Activated CD8-positive, alpha-beta memory T cell treated with anti-CD3 and anti-CD28 coated beads, Interleukin-2, amount 50 U/mL, for 1 hour (primary cell): ENCODE measurements around the gene PPY.
"Not testable (repeated sequence)": the region's sequence is repeated elsewhere in the genome, so short reads cannot be mapped to it uniquely, and the experiment has no call there.

Experiments
- DNase-seq: peaks from one replicate; pipeline ENCODE4 v3.0.0-alpha.2; 2020; ENCODE audit errors: extremely low read depth

PPY gene

DNA sequence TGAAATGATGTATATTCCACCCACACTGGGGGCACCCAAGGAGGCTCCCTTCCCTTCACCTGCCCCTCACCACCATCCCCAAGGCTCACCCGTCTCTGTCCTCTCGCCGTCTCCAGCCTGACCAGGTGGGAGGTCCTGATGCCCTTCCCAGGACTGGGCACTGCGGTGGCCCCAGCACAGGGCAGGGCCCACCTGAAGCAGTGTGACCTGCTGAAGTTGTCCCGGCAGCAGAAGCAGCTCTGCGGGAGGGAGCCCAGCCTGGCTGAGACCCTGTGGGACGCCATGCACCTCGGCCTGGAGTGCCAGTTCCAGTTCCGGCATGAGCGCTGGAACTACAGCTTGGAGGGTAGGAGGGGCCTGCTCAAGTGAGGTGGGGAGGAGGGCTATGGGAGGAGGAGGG, 9.9 kb downstream of the PPY start:
- DNase-seq = no peak

DNA sequence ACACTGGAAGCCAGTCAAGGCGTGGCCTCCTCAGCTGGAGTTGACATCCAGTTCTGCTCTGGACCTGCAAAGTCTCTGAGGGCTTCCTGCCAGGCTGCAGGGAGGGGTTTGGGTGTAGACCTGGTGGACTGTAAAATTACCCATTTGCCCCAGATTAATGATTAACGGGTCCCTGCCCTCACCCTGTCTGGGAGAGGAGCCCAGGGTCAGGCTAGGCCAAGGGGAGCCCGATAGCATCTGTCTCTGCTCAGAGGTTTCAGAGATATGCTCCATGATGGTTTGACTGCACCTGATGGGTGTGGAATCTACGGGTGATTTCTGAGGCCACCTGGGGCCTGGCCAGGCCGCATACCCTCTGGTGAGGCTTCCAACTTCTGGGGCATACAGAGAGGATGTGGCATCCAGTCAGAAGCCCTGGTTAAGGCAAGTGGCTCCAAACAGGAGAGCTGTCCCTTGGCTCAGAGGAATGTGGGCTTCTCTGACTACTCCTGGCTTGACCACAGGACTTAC, 11.2 kb downstream of the PPY start:
- DNase-seq = no peak

DNA sequence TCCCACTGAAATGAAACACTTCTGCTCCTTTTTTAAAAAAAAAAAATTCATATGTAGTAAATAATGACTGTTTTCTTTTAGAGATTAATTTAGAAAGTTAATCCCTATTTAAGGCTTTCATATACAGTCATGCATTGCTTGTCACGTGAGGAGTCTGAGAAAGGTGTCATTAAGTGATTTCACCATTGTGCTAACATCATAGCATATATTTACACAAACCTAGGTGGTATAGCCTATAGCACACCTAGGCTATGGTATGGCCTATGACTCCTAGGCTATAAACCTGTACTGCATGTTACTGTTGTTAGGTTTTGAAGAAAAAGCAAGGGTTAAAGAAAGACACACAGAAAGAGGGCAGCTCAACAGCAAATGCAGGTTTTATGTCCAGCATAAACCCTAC, 13.7 kb downstream of the PPY start:
- DNase-seq = no peak

DNA sequence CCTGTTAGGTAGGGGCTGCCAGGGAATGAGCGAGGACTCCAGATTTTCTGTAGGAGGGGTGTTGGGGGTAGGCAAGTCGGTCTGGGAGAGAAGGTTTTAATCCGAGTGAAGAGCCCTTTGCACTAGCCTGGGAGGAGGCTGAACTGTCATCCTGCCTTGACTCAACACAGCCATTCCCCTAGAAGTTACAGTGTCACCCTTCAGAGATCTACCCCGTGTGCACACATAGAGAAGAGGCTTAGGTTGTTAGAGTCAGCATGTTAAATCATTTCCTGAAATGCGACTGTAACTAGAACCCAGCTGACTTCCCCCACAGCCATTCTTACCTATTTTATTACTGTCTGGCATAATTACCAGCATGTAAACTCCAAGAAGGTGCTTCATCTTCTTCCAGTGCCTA, 14.3 kb downstream of the PPY start:
- DNase-seq = not testable (repeated sequence)

DNA sequence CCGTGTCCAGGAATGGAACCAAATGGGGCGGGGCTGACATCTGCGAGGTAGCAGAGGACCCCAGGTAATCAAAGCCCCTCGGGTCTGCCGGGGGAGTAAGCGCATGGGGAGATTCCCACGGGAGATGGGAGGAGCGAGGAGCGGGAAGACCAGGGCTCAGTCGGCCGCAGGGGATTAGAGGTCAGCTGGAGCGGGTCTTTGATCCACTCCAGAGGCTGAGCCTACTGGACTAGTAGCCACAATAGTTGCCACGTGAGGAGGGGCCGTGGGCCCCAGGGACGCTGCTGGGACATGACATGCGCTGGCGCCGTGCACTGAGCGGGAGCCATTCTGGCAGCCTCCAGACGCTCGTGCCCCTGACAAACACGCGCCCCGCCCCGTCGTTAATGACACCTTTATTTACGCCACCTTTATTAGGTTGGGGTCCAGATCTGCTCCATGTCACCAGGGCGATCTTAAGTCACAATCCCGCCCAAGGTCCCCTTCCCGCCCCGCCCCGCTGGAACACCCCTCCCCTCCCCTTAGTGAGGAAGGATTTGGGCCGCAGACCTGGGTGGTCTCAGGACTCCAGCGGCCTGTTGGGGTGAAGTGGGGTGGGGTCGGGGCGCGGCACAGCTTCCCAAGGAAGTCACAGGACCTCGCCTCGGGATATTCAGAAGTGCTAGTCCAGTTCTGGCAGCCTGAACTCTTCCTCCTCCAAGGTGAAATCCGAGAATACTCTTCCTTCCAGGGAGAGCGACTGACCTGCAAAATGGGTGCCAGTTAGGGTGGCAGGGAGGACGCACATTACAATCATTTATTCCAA, 15.0 kb downstream of the PPY start:
- no peak for DNase-seq

DNA sequence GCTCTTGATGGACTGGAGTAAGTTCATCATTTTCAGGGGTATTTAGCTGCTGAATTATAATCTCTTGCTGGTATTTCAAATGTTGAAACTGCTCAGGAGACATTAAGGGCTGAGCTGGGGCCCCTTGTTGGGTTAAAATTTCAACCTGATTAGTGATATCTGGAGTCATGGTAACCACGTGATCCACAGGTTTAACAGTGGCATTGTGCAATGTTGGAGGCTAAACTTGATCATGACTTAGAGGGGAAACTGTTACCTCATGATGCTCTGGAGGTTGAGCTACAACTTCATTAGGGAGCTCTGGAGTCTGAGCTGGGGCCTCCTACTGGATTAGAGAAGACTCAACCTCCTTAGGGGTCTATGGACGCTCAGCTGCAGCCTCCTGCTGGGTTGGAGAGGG, 17.7 kb downstream of the PPY start:
- no peak for DNase-seq

DNA sequence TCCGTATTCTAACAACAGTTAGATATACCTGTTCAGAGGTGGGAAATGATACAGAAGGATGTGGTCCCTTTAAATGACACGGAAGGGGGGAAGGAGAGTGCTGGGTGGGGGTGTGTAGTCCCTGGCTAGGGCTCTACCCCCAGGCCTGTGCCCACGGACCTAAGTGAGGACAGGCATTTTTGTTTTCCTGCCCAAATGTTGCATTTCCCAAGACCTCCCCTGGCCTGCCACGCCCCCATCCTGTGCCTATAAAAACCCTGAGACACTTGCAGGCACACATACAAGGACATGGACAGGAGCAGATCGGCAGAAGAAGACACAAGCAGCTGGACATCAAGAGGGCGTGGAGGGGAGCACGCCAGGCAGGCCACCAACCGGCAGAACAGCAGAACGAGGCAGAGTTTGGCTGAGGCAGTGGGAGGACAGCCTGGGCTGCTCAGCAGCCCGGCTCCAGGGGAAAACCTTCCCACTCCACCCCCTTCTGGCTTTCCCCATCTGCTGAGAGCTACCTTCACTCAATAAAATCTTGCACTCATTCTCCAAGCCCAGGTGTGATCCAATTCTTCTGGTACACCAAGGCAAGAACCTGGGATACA, 21.7 kb downstream of the PPY start:
- no peak for DNase-seq

DNA sequence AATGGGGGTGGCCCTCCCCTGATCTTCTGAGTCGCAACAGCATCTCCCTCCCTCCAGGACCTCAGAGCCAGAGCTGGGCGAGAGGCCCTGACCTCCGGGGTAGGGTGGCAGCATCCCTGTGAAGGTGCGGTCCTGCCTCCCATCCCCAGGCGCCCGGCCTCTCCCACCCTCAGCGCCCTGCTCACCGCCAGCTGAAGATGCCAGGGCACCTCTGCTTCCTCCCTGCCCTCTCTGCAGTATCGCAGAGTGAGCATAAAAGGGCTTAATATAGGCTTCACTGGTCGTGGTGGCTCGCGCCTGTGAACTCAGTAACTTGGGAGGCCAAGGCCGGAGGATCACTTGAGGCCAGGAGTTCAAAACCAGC, 24.3 kb downstream of the PPY start:
- no peak for DNase-seq

DNA sequence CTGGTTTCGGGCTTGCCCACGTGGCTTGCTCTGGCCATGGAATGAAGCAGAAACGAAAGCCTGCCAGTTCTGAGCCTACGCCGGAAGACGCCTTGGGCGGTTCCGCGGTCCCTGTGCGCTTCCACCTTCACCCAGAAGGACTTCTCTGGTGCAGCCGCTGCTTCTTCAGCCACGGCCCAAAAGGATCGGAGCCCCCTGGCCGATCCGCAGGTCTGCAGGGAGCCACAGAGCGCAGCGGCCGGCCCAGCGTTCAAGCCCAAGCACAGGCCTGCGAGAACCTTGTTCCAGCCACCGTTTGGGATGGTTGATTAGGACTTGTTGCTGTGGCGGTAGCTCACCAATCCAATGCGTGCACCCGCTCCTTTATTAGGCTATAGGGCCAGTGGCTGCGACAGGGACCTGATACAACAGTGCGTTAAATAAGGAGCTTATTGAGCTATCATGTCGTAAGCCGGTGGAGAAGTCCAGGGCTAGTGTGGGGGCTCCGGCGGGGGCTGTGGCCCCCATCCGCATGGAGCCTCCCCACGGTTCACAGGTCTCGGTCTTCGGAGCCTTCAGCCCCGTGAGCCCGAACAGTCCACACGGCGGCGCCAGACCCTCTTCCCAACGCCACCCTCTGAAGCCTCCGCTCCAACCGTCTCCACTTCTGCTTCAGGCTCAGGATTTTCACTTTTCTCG, 24.8 kb downstream of the PPY start:
- DNase-seq = no peak

DNA sequence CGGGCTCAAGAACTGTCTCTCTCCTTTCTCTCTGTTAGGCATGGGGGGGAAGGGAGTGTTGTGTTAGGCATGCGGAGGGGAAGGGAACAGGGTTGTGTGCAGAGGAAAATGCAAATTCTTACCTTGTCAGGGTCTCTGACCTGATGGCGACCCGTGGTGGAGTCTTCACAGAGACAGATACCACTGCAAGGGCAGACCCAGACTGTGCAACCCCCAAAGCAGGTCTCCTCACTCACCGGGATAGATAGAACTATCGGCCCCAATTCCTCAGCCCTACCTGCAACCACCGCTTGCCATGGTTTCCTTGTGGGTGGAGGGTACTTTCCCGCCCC, 25.3 kb downstream of the PPY start:
- no peak for DNase-seq

DNA sequence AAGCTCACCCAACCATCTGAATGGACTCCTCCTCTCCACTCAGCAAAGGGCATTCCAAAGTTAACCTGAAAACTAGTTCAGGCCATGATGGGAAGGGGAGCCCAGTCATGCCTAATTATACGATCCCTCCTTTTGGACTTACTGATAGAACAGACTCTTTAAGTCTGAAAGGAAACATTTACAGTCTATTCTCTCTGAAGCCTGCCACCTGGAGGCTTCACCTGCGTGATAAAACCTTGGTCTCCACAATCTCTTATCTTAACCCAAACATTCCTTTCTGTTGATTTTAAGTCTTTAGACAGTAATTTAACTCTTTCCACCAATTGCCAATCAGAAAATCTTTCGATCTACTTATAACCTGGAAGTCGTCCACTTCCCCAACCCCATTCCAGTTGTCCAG, 25.9 kb downstream of the PPY start:
- no peak for DNase-seq

DNA sequence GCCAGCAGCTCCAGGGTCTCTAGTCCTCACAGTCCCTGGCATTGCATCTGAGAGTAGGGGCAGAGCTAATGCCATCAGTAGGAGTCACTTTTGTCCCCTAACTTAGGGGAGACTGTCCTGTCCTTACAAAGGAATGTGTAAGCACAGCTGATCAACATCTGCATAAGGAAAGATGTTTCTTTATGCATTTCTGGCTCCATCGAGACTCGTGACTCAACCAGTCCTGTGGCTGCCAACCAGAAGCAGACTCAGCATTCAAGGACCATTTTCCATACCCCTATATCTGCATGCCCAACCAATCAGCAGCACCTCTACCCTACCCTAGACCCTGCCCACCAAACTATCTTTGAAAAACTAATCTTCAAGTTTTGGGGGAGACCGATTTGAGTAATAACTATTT, 26.7 kb downstream of the PPY start:
- DNase-seq = no peak

DNA sequence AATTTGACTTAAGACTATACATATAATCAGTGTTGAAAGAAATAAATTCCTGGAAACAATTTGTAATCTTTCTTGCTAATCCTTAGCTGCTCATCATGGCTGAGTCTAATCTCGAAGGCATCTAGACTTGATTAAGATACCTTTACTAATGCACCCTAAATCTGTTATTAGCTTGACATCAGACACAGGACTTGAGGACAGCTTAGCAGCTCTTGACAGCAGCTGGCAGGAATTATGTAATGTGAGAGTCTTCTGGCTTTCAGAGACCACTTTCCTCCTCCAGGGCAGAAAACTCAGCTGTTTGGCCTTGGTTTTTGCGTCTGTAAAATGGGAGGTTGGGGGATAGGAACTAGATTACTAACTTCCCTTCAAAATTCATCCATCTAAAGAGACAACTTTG, 27.8 kb downstream of the PPY start:
- DNase-seq = no peak

DNA sequence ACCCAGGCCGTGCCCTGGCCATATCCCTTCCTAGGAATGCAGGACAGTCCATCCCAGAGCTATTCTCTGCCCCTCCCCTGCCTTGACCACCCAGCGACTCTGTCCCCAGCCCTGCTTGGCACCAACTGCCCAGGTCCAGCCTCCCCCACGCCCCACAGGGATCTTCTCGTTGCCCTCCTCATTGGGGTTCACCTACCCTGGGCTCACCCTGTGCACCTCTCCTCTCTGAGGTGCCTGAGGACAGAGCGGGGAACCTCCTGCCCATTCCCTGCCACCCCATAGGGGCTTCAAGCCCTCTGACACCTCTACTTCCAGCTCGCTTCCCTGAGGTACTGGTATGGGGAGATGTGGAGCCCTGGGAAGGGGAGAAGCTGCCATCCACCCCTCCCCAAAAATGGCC, 28.7 kb downstream of the PPY start:
- DNase-seq = no peak

DNA sequence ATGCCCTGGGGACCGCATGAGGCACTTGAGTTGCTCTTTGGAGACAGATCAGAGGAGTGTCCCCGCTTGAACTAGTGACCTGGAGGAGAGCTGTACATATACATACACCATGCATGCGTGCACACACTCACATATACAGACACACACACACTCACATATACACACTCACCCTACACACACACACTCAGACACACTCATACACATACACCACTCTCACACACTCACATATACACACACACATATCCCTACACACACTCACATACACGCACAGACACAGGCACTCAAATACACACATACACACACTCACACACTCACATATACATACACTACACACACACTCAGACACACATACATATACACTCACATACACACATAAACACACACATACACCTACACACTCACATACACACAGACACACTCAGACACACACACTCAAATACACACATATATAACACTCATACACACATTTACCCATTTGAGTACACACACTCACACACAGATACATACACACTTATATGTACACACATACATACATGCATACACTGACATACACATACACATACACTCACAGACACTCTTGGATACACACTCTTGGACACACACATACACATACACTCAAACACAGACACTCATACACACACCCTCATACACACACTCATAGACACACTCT, 29.5 kb downstream of the PPY start:
- DNase-seq = no peak

DNA sequence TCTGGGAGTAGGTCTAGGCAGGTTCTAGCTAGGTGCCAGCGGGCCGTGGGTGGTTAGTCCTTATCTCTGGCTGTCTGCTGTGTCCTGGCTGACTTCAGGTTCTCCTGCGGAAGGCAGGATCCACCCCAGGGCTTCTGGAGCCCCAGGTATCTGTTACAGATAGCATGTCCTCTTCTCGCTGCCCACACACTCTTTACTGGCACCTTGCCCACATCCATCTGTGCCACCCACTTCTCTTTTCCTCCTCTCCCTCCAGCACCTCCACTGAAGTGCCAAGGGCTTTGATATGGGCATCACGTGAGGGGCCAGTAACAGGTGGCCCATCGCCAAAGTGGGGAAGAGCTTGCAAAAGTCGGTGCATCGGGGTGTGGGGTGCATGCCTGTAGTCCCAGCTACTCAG, 30.4 kb downstream of the PPY start:
- DNase-seq = no peak

DNA sequence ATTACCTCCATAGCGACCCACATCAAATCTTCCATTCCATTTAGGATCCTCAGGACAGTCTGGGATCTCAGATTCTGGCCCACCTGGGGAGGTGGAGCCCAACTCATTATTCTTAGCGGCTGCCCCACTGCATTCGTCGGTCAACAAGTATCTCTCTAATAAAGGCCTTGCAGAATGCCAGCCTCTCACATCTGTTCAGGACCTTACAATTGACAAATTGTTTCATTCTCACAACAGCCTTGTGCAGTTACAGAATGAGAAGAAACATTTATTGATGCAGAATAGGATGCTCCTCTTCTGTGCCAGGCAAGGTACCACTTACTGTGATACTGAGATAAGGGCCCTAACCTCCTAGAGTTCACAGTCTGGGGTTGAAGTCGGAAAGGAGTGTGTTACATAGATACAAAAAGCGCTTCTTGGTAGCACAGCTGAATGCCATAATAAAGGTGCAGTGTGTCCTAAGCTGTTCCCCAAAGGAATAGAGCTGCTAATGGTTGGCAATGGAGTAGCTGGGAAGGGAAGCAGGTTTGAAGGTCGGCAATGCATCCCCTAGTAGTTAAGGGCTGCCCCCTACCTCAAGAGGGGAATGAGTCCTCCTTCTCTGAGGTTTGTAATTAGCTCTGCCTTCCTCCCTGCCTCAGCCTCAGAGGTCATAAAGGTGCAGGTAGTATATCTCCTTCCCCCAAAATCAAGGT, 32.6 kb downstream of the PPY start:
- DNase-seq = no peak

DNA sequence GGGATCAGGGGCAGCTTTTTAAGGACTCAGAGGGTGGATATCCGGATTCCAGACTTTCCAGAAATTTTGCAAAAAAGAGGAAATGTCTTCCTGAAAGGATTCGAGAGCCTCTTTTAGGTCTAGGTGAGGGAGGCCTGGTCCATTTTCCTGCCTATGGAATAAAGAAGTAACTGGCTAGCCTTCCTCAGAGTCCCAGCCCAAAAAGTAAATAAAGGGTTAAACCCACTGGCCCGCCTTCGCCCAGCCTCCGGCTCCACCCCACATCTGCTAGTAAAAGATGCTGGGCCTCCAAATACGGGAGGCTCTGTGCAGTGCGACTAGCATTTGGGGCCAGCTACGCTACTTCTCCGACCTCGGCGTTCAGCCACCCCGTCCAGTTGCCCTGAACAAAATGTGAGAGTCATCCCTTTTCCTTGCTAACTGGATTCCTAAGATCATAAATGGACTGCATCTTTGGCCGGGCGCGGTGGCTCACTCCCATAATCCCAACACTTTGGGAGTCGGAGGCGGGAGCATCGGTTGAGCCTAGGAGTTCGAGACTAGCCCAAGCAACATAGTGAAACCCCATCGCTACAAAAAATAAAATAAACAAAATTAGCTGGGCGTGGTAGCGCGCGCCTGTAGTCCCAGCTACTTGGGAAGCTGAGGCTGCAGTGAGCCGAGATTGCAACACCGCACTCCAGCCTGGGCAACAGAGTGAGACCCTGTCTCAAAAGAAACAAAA, 34.1 kb downstream of the PPY start:
- no peak for DNase-seq

DNA sequence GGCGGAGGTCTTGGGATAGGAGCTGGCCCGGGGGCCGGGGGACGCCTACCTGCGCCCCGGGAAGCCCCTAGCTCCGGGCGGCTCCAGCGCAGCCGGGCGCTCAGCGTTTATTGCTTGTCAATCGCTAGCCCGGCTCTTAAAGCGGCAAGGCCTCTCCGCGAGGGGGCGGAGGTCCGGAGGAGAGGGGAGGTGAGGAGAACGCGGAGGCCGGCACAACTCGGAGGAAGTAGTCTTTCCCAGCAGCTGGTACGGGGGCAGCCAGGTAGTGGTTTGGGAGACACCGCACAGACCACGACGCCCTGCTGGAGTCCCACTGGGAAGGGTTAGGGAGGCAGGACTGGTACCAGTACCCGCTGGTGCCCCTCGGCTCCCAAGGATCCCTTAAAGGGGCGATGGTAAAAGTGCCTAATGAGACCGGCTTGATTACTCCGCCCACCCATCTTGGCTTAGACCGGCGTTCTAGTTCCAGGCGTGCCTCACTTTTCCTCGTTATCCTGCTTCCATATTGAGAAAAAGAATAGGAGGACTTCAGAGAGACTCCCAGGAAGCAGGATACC, 34.8 kb downstream of the PPY start, which contains the start of gene MPP2:
Gene MPP2, minus strand, starts transcription at position 112 of the 557 bp plus-strand sequence. CDS start 3,076 bp downstream, outside the sequence.
- no peak for DNase-seq

DNA sequence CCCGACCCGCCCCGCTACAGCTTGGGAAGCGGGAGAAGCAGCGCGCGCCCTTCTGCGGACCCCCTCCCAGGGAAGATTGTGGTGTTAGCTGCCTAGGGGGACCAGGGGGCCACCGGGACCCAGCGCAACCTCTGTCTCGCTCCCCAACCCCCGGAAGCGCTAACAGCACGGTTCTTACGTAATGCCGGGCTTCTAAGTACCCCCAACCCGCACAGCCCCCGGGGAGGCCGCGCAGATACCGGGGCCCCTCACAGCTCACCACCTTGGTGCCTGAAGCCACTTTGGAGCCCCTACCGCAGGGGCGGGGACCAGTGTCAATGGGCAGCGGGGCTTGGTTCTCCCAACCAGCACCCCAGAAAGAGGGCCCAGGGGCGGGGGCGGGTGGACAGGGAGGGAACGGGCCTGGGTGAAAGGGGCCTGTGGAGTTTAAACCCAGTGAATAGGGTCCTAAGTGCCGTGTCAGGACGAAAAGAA, 35.3 kb downstream of the PPY start:
- DNase-seq = no peak
